ENCODE data around the gene ETV7. TPM values are rescaled to one million over a fixed set of nuclear protein-coding genes. Genes with fewer than 3 reads are reported as not detected.

Gene ETV7
- total and polyA plus RNA-seq, 2 donors (not counting 1 experiment from before 2014, with no cell fraction given) = 0.96 to 2.0 TPM

DNA sequence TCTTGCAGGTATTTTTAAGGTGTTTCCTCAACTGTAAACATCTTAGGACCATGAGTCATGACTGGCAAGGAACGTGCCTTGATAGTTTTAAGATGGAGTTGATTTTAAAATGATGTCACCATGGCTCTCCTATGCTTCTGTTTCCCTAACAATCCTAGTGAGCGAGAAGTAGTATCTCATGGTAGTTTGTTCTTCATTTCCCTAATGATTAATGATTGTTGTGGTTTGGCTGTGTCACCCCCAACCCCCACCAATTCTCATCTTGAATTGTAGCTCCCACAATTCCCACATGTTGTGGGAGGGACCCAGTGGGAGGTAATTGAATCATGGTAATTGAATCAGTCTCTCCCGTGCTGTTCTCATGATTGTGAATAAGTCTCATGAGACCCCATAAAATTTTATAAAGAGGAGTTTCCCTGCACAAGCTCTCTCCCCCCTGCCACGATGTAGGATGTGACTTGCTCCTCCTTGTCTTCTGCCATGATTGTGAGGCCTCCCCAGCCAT, 34.0 kb downstream of the ETV7 start:
- POLR2A ChIA-PET = no interaction called here
- CTCF ChIA-PET = interaction anchor here (4.8 to 15.7 kb wide), 2 partner anchors 13 to 49 kb away, joined by 20 to 149 read pairs; no protein-coding TSS in a partner anchor
- Mint-ChIP-seq H3K9me3 (ENCODE audit: insufficient read depth) (peaks cover 2% of the 10 kb centered on the region), H3K27me3 (no peaks in the 10 kb centered on the region), H3K4me3 (no peak overlapping the region), H3K4me1 (peaks cover 7% of the 10 kb centered on the region), H3K27ac (no peak overlapping the region)
- intact Hi-C loops (cut with micrococcal nuclease) = no loop called here
- TF ChIP-seq, protein P1, sequence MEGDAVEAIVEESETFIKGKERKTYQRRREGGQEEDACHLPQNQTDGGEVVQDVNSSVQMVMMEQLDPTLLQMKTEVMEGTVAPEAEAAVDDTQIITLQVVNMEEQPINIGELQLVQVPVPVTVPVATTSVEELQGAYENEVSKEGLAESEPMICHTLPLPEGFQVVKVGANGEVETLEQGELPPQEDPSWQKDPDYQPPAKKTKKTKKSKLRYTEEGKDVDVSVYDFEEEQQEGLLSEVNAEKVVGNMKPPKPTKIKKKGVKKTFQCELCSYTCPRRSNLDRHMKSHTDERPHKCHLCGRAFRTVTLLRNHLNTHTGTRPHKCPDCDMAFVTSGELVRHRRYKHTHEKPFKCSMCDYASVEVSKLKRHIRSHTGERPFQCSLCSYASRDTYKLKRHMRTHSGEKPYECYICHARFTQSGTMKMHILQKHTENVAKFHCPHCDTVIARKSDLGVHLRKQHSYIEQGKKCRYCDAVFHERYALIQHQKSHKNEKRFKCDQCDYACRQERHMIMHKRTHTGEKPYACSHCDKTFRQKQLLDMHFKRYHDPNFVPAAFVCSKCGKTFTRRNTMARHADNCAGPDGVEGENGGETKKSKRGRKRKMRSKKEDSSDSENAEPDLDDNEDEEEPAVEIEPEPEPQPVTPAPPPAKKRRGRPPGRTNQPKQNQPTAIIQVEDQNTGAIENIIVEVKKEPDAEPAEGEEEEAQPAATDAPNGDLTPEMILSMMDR (IDR thresholded peaks at IDR 0.05) = no peak
- no peak for TF ChIP-seq EZH2 (IDR thresholded peaks at IDR 0.05; ENCODE audit: borderline replicate concordance, insufficient read depth, low read depth, low read length, poor library complexity, severe bottlenecking)
- peaks cover 0 to 3% (median 0%) of the 10 kb centered on the region in 3 donors for H3K9me3 ChIP-seq (ENCODE audit: control extremely low read depth in 1 of 3, control insufficient read depth in 2 of 3, insufficient read depth in 1 of 3, low read length in 2 of 3)
- 100% methylated on average over 1 of the region's 4 CpGs for WGBS (ENCODE audit: insufficient coverage)
- no peaks in the 10 kb centered on the region for H3K79me2 ChIP-seq (ENCODE audit: control insufficient read depth, insufficient read depth, low read length)
- H4K20me1 ChIP-seq (ENCODE audit: control insufficient read depth, insufficient read depth, low read length, poor library complexity, severe bottlenecking) = no peaks in the 10 kb centered on the region
- H3K4me3 ChIP-seq (ENCODE audit: control extremely low read depth in 1 of 5, extremely low read depth in 1 of 5, insufficient read depth in 1 of 5, low read depth in 2 of 5, low read length in 4 of 5) = no peak overlapping the region
- no peak for ATAC-seq (ENCODE audit: low read depth)
- no peak overlapping the region for H2AFZ ChIP-seq (ENCODE audit: insufficient read depth, low read depth, low read length, poor library complexity, severe bottlenecking)
- DNase-seq = no peak
- no peaks in the 10 kb centered on the region for H3K36me3 ChIP-seq (replicated peaks in 1 of 2; ENCODE audit: control extremely low read depth in 1 of 2, control insufficient read depth in 1 of 2, extremely low read depth in 1 of 2, insufficient read depth in 2 of 2, low read length in 1 of 2)
- no peaks in the 10 kb centered on the region for H3K27me3 ChIP-seq (replicated peaks in 1 of 4; ENCODE audit: control extremely low read depth in 1 of 4, control insufficient read depth in 3 of 4, insufficient read depth in 4 of 4, low read length in 3 of 4)
- H3K27ac ChIP-seq (ENCODE audit: low read length in 2 of 2) = no peak overlapping the region
- H3K4me2 ChIP-seq (replicated peaks; ENCODE audit: low read depth, low read length, poor library complexity, severe bottlenecking) = no peak overlapping the region
- H3K9ac ChIP-seq (ENCODE audit: low read length) = no peak overlapping the region
- H3K4me1 ChIP-seq (ENCODE audit: control insufficient read depth in 2 of 2, insufficient read depth in 2 of 2, low read length in 2 of 2) = peaks cover 7% of the 10 kb centered on the region in 2 donors

DNA sequence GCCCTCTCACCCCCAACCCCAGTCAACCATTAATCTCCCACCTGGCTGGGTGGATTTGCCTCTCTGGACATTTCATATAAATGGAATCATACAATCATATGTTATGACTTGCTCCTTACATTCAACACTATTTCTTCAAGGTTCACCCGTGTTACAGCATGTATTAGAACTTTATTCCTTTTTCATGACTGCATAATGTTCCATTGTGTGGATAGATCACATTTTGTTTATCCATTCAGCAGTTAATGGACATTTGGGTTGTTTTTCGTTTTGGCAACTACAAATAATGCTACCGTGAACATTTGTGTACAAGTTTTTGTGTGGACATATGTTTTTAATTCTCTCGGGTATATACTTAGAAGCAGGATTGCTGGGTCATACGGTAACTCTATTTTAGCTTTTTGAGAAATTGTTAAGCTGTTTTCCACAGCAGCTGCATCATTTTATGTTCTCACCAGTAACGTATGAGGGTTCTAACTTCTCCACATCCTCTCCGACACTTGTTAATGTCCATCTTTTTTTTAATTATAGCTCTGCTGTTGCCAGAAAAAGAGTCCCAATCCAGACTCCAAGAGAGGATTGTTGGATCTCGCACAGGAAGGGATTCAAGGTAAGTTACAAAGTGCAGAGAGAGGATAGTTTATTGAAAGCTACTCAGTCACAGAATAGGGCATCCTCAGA, 34.9 kb downstream of the ETV7 start:
- H3K9ac ChIP-seq (ENCODE audit: low read length) = no peak overlapping the region
- Mint-ChIP-seq H3K9me3 (ENCODE audit: insufficient read depth) (peaks cover 2% of the 10 kb centered on the region), H3K27ac (no peak overlapping the region), H3K4me1 (no peaks in the 10 kb centered on the region), H3K4me3 (no peak overlapping the region), H3K27me3 (no peaks in the 10 kb centered on the region)
- 100% methylated on average over 1 of the region's 8 CpGs for WGBS (ENCODE audit: insufficient coverage)
- no peak overlapping the region for H3K4me3 ChIP-seq (ENCODE audit: control extremely low read depth in 1 of 5, extremely low read depth in 1 of 5, insufficient read depth in 1 of 5, low read depth in 2 of 5, low read length in 4 of 5)
- no peak overlapping the region for H3K4me2 ChIP-seq (replicated peaks; ENCODE audit: low read depth, low read length, poor library complexity, severe bottlenecking)
- ATAC-seq (ENCODE audit: low read depth) (no peak), DNase-seq (no peak)
- no peaks in the 10 kb centered on the region for H3K36me3 ChIP-seq (replicated peaks in 1 of 2; ENCODE audit: control extremely low read depth in 1 of 2, control insufficient read depth in 1 of 2, extremely low read depth in 1 of 2, insufficient read depth in 2 of 2, low read length in 1 of 2)
- H3K4me1 ChIP-seq (ENCODE audit: control insufficient read depth in 2 of 2, insufficient read depth in 2 of 2, low read length in 2 of 2) = no peaks in the 10 kb centered on the region
- no peak overlapping the region for H3K27ac ChIP-seq (ENCODE audit: low read length in 2 of 2)
- peaks cover 0 to 3% (median 0%) of the 10 kb centered on the region in 3 donors for H3K9me3 ChIP-seq (ENCODE audit: control extremely low read depth in 1 of 3, control insufficient read depth in 2 of 3, insufficient read depth in 1 of 3, low read length in 2 of 3)
- POLR2A ChIA-PET = no interaction called here
- intact Hi-C loops (cut with micrococcal nuclease) = no loop called here
- H3K79me2 ChIP-seq (ENCODE audit: control insufficient read depth, insufficient read depth, low read length) = no peaks in the 10 kb centered on the region
- H2AFZ ChIP-seq (ENCODE audit: insufficient read depth, low read depth, low read length, poor library complexity, severe bottlenecking) = no peak overlapping the region
- TF ChIP-seq, protein P1 (IDR thresholded peaks at IDR 0.05) = no peak
- TF ChIP-seq EZH2 (IDR thresholded peaks at IDR 0.05; ENCODE audit: borderline replicate concordance, insufficient read depth, low read depth, low read length, poor library complexity, severe bottlenecking) = no peak
- no peaks in the 10 kb centered on the region for H3K27me3 ChIP-seq (replicated peaks in 1 of 4; ENCODE audit: control extremely low read depth in 1 of 4, control insufficient read depth in 3 of 4, insufficient read depth in 4 of 4, low read length in 3 of 4)
- no peaks in the 10 kb centered on the region for H4K20me1 ChIP-seq (ENCODE audit: control insufficient read depth, insufficient read depth, low read length, poor library complexity, severe bottlenecking)
- CTCF ChIA-PET = interaction anchor here (4.8 to 15.7 kb wide), 2 partner anchors 12 to 48 kb away, joined by 20 to 149 read pairs; no protein-coding TSS in a partner anchor

Measured in B cell (primary cell).